Peyer's patch (tissue), 4 donors: ENCODE data around the gene LUC7L2. TPM values are rescaled to one million over a fixed set of nuclear protein-coding genes. Genes with fewer than 3 reads are reported as not detected.

Experiments
- DNase-seq, 3 donors: peaks; one replicate each; pipeline ENCODE4 v3.0.0-alpha.2; 2017 to 2019
- H3K27ac ChIP-seq, 4 donors: fragments of 200-600 bp; sonication (generic); one replicate each; pipeline ENCODE4 v1.5.1; 2016 to 2019
- H3K27me3 ChIP-seq, 2 donors: fragments of 200-600 bp; sonication (generic); one replicate each; pipeline ENCODE4 v1.5.1; 2019
- H3K36me3 ChIP-seq, 3 donors: fragments of 200-600 bp; sonication (generic); one replicate each; pipeline ENCODE4 v1.5.1; 2016 to 2019
- H3K4me1 ChIP-seq, 4 donors: fragments of 200-600 bp; sonication (generic); one replicate each; pipeline ENCODE4 v1.5.1; 2016 to 2019
- H3K4me3 ChIP-seq, 4 donors: fragments of 200-600 bp; sonication (generic); 1 replicate in 3 of 4; 2 replicates in 1 of 4; pipeline ENCODE4 v1.5.1; 2016 to 2019; ENCODE audit warnings: mild to moderate bottlenecking in 1 of 4
- H3K9me3 ChIP-seq, 4 donors: fragments of 200-600 bp; sonication (generic); one replicate each; pipeline ENCODE4 v1.5.1; 2016 to 2019; ENCODE audit warnings: mild to moderate bottlenecking in 1 of 4
- CTCF ChIP-seq, 6 experiments: fragments of 450-650 bp in 4 of 6; fragments of 200-600 bp in 2 of 6; sonication (generic) in 1 of 6; IDR thresholded peaks; one replicate each; pipeline ENCODE4 v1.5.1; 2017 to 2019; ENCODE audit warnings: antibody characterized with exemption in 6 of 6, mild to moderate bottlenecking in 3 of 6, moderate library complexity in 1 of 6
- POLR2A ChIP-seq, 2 donors: fragments of 450-650 bp; IDR thresholded peaks; one replicate each; pipeline ENCODE4 v1.5.1; 2017; ENCODE audit warnings: antibody characterized with exemption in 2 of 2, mild to moderate bottlenecking in 2 of 2, moderate library complexity in 2 of 2
- total RNA-seq, 4 donors: library from RNA; depleted of rRNA; stranded (reverse); fragments of >200 nt; gene quantifications; one replicate each; pipeline ENCODE4 v1.1.0, GENCODE V29; 2016

Gene LUC7L2
- total RNA-seq, 4 donors from 2014 or later: 57.6 to 182 (median 74.4) TPM

GRCh38 chr7:139374246-139374645 lies 14.6 kb downstream of the LUC7L2 start:
- H3K4me1 ChIP-seq: peaks cover 0 to 5% (median 2%) of the 10 kb centered on the region in 4 donors
- H3K27me3 ChIP-seq: no peaks in the 10 kb centered on the region

GRCh38 chr7:139382439-139382838 lies 22.7 kb downstream of the LUC7L2 start:
- peaks cover 0 to 93% (median 0%) of the 10 kb centered on the region in 3 donors for H3K36me3 ChIP-seq
- H3K27me3 ChIP-seq: no peaks in the 10 kb centered on the region

More at GRCh38 chr7:139374246-139374645, 14.6 kb downstream of the LUC7L2 start:
- TF ChIP-seq CTCF (IDR thresholded peaks at IDR 0.05): no peak
- TF ChIP-seq POLR2A (IDR thresholded peaks at IDR 0.05): no peak
- H3K27ac ChIP-seq: no peak overlapping the region
- peaks cover 0 to 24% (median 0%) of the 10 kb centered on the region in 3 donors for H3K36me3 ChIP-seq
- no peak for DNase-seq
- no peaks in the 10 kb centered on the region for H3K9me3 ChIP-seq
- no peak overlapping the region for H3K4me3 ChIP-seq

GRCh38 chr7:139384611-139385010 lies 24.9 kb downstream of the LUC7L2 start:
- Histone ChIP-seq H3K27me3 (no peaks in the 10 kb centered on the region), H3K4me3 (no peak overlapping the region), H3K9me3 (no peaks in the 10 kb centered on the region), H3K4me1 (no peaks in the 10 kb centered on the region), H3K27ac (no peak overlapping the region), H3K36me3 (peaks cover 0 to 89% (median 2%) of the 10 kb centered on the region in 3 donors)
- no peak for TF ChIP-seq CTCF (IDR thresholded peaks at IDR 0.05)
- no peak for TF ChIP-seq POLR2A (IDR thresholded peaks at IDR 0.05)
- DNase-seq: no peak

More at GRCh38 chr7:139382439-139382838, 22.7 kb downstream of the LUC7L2 start:
- Histone ChIP-seq H3K4me1 (no peaks in the 10 kb centered on the region), H3K27ac (no peak overlapping the region), H3K4me3 (no peak overlapping the region), H3K9me3 (no peaks in the 10 kb centered on the region)
- no peak for DNase-seq
- TF ChIP-seq CTCF (IDR thresholded peaks at IDR 0.05) (no peak), POLR2A (IDR thresholded peaks at IDR 0.05) (no peak)

DNA sequence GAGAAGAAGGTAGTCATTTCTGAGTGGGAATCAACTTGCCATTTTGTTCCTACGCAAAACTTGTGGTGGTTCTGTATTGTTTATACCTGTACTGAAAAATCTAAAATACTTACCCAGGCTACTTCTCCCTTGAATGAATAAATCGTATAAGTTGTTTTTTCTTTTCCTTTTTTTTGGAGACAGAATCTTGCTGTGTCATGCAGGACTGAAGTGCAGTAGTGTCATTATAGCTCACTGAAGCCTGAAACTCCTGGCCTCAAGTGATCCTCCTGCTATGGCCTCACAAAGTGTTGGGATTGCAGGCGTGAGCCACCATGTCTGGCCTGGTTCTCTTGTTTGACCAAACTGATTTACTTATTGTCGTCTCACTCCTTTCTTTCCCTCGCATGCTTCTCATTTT lies 27.9 kb downstream of the LUC7L2 start:
- Histone ChIP-seq H3K27ac (no peak overlapping the region), H3K4me1 (no peaks in the 10 kb centered on the region), H3K9me3 (no peaks in the 10 kb centered on the region), H3K36me3 (peaks cover 0 to 82% (median 2%) of the 10 kb centered on the region in 3 donors), H3K4me3 (no peak overlapping the region), H3K27me3 (no peaks in the 10 kb centered on the region)
- DNase-seq: no peak
- TF ChIP-seq CTCF (IDR thresholded peaks at IDR 0.05) (no peak), POLR2A (IDR thresholded peaks at IDR 0.05) (no peak)

- Histone ChIP-seq H3K27ac (no peak overlapping the region), H3K4me1 (no peaks in the 10 kb centered on the region), H3K9me3 (no peaks in the 10 kb centered on the region), H3K36me3 (peaks cover 0 to 70% (median 2%) of the 10 kb centered on the region in 3 donors), H3K27me3 (no peaks in the 10 kb centered on the region), H3K4me3 (no peak overlapping the region)
- TF ChIP-seq POLR2A (IDR thresholded peaks at IDR 0.05) (no peak), CTCF (IDR thresholded peaks at IDR 0.05) (no peak)
- DNase-seq: no peak
These were observed 29.4 kb downstream of the LUC7L2 start for GRCh38 chr7:139389091-139389490.

- DNase-seq: no peak
- Histone ChIP-seq H3K4me3 (no peak overlapping the region), H3K4me1 (no peaks in the 10 kb centered on the region), H3K36me3 (peaks cover 0 to 66% (median 2%) of the 10 kb centered on the region in 3 donors), H3K27ac (no peak overlapping the region), H3K27me3 (no peaks in the 10 kb centered on the region), H3K9me3 (no peaks in the 10 kb centered on the region)
- TF ChIP-seq POLR2A (IDR thresholded peaks at IDR 0.05): no peak
- TF ChIP-seq CTCF (IDR thresholded peaks at IDR 0.05): no peak
These were observed 30.1 kb downstream of the LUC7L2 start for GRCh38 chr7:139389774-139390173.
